Stimulated activated CD4-positive, alpha-beta T cell treated with anti-CD3 and anti-CD28 coated beads, Interleukin-1b, Interleukin-23, amount 100 ng/mL, for 24 hours (primary cell): ENCODE results near the gene VEPH1.

Source experiments
- DNase-seq, 4 experiments: peaks; one replicate each; pipeline ENCODE4 v3.0.0-alpha.2; 2020; ENCODE audit warnings: low read depth in 4 of 4, low spot score in 1 of 4

VEPH1 gene

GRCh38 chr3:157390713-157391515, 112.3 kb downstream of the VEPH1 start:
- no peak for DNase-seq

GRCh38 chr3:157388976-157389375, 114.2 kb downstream of the VEPH1 start:
- DNase-seq: no peak

GRCh38 chr3:157387708-157388435, 115.3 kb downstream of the VEPH1 start:
- DNase-seq: no peak

- no peak for DNase-seq
These were observed 118.7 kb downstream of the VEPH1 start for GRCh38 chr3:157384491-157384890.

GRCh38 chr3:157384031-157384430, 119.2 kb downstream of the VEPH1 start:
- DNase-seq: no peak

- DNase-seq: no peak
These were observed 121.6 kb downstream of the VEPH1 start for GRCh38 chr3:157381606-157382005.

GRCh38 chr3:157379525-157380140, 123.6 kb downstream of the VEPH1 start:
- DNase-seq: no peak

- DNase-seq: no peak
These were observed 126.5 kb downstream of the VEPH1 start for GRCh38 chr3:157376603-157377300.

GRCh38 chr3:157375342-157375986, 127.8 kb downstream of the VEPH1 start:
- no peak for DNase-seq

- no peak for DNase-seq
These were observed 128.3 kb downstream of the VEPH1 start for GRCh38 chr3:157374933-157375332.

- no peak for DNase-seq
These were observed 129.4 kb downstream of the VEPH1 start for GRCh38 chr3:157373783-157374182.

- DNase-seq: no peak
These were observed 132.3 kb downstream of the VEPH1 start for GRCh38 chr3:157370867-157371266.

GRCh38 chr3:157369727-157370421, 133.3 kb downstream of the VEPH1 start:
- DNase-seq: no peak

- DNase-seq: no peak
These were observed 135.0 kb downstream of the VEPH1 start for GRCh38 chr3:157368171-157368570.

GRCh38 chr3:157363393-157363792, 139.8 kb downstream of the VEPH1 start:
- no peak for DNase-seq

- no peak for DNase-seq
These were observed 140.9 kb downstream of the VEPH1 start for GRCh38 chr3:157362348-157362747.

- DNase-seq: no peak
These were observed 143.2 kb downstream of the VEPH1 start for GRCh38 chr3:157360044-157360443.

- no peak for DNase-seq
These were observed 146.7 kb downstream of the VEPH1 start for GRCh38 chr3:157356541-157356940.

GRCh38 chr3:157355276-157355675, 147.9 kb downstream of the VEPH1 start:
- no peak for DNase-seq

- DNase-seq: no peak
These were observed 148.5 kb downstream of the VEPH1 start for GRCh38 chr3:157354722-157355121.
